GM12874 (cell line): ENCODE results near the gene MEIOSIN.

ENCODE experiments used
- CTCF ChIP-seq: IDR thresholded peaks from 2 replicates; pipeline ENCODE4 v1.5.1; 2011; ENCODE audit warnings: low read depth, mild to moderate bottlenecking, control low read depth, low read length, moderate library complexity; ENCODE audit not compliant: insufficient read depth

The MEIOSIN gene

GRCh38 chr19:45716359-45717130 is 16.7 kb upstream of the MEIOSIN start:
- no peak for TF ChIP-seq CTCF

- TF ChIP-seq CTCF: 0 out of 2 replicates have a peak, but pooled peaks have one; percentile 20
These were observed 15.9 kb upstream of the MEIOSIN start for GRCh38 chr19:45717131-45717982.

- no peak for TF ChIP-seq CTCF
These were observed 15.1 kb upstream of the MEIOSIN start for GRCh38 chr19:45717983-45718650.

- TF ChIP-seq CTCF: no peak
These were observed 3.4 kb upstream of the MEIOSIN start for GRCh38 chr19:45729800-45730290.

GRCh38 chr19:45730368-45731288 is 2.6 kb upstream of the MEIOSIN start, which contains the start of gene FBXO46:
TSS of gene FBXO46 (minus strand) at chr19:45730896. CDS start at chr19:45713495, 17,401 bp downstream.
- peak; percentile 39; the same call in 1 of the 2 replicates for TF ChIP-seq CTCF

- no peak for TF ChIP-seq CTCF
These were observed 6.5 kb downstream of the MEIOSIN start for GRCh38 chr19:45739498-45740439.
